Keratinocyte (primary cell): ENCODE measurements around the gene MGAT5. TPM values are rescaled to one million over a fixed set of nuclear protein-coding genes. Genes with fewer than 3 reads are reported as not detected.

Experiments used
- DNase-seq: peaks from one replicate; pipeline ENCODE4 v3.0.0-alpha.2; 2011; ENCODE audit warnings: low read depth, missing footprints, low spot score
- FAIRE-seq: peaks from 2 replicates; lab custom pipeline; 2011; peaks lifted over from hg19 to GRCh38; lab: Jason Lieb, UNC
- H2AFZ ChIP-seq: 2 replicates; pipeline ENCODE4 v1.6.0; 2012; ENCODE audit warnings: low read length, control low read depth, inconsistent platforms; ENCODE audit not compliant: control insufficient read depth
- H3K27ac ChIP-seq: 2 replicates; pipeline ENCODE4 v1.5.1; 2011; ENCODE audit warnings: low read length; ENCODE audit not compliant: control insufficient read depth, insufficient read depth
- H3K27me3 ChIP-seq: 3 replicates; pipeline ENCODE4 v1.6.0; 2011; ENCODE audit warnings: low read length; ENCODE audit not compliant: control insufficient read depth, insufficient read depth; ENCODE audit errors: extremely low read depth
- H3K36me3 ChIP-seq, 2 experiments: 2 replicates in 1 of 2; 3 replicates in 1 of 2; pipeline ENCODE4 v1.5.1; 2011; ENCODE audit warnings: low read length in 2 of 2, mild to moderate bottlenecking in 1 of 2; ENCODE audit not compliant: control insufficient read depth in 2 of 2, insufficient read depth in 2 of 2; ENCODE audit errors: extremely low read depth in 1 of 2
- H3K4me1 ChIP-seq: 3 replicates; pipeline ENCODE4 v1.5.1; 2011; ENCODE audit warnings: low read length; ENCODE audit not compliant: control insufficient read depth, insufficient read depth; ENCODE audit errors: extremely low read depth
- H3K4me2 ChIP-seq: 3 replicates; pipeline ENCODE4 v1.6.0; 2011; ENCODE audit warnings: low read depth, low read length; ENCODE audit not compliant: control insufficient read depth, insufficient read depth; ENCODE audit errors: extremely low read depth
- H3K4me3 ChIP-seq, 3 experiments: fragments of 200-600 bp in 1 of 3; sonication (generic) in 1 of 3; 2 replicates in 2 of 3; 3 replicates in 1 of 3; pipeline ENCODE4 v1.5.1; 2011 to 2016; ENCODE audit warnings: low read length in 3 of 3, mild to moderate bottlenecking in 3 of 3, control low read depth in 2 of 3, inconsistent platforms in 1 of 3, low read depth in 1 of 3, mixed read lengths in 1 of 3, mixed run types in 1 of 3, moderate library complexity in 1 of 3; ENCODE audit not compliant: control insufficient read depth in 2 of 3, insufficient read depth in 2 of 3; ENCODE audit errors: extremely low read depth in 1 of 3
- H3K79me2 ChIP-seq: 2 replicates; pipeline ENCODE4 v1.6.0; 2012; ENCODE audit warnings: low read length; ENCODE audit not compliant: control insufficient read depth, insufficient read depth
- H3K9ac ChIP-seq: 3 replicates; pipeline ENCODE4 v1.6.0; 2011; ENCODE audit warnings: low read length; ENCODE audit not compliant: control insufficient read depth, insufficient read depth; ENCODE audit errors: extremely low read depth
- H3K9me1 ChIP-seq: 3 replicates; pipeline ENCODE4 v1.6.0; 2011; ENCODE audit warnings: low read length; ENCODE audit not compliant: control insufficient read depth, insufficient read depth; ENCODE audit errors: extremely low read depth
- H3K9me3 ChIP-seq: 2 replicates; pipeline ENCODE4 v1.5.1; 2012; ENCODE audit warnings: low read depth, low read length; ENCODE audit not compliant: control insufficient read depth
- H4K20me1 ChIP-seq: 3 replicates; pipeline ENCODE4 v1.6.0; 2011; ENCODE audit warnings: low read length; ENCODE audit not compliant: control insufficient read depth, insufficient read depth; ENCODE audit errors: extremely low read depth
- EZH2 ChIP-seq: IDR thresholded peaks from one replicate; pipeline ENCODE4 v1.6.1; 2012; ENCODE audit warnings: inconsistent platforms, mild to moderate bottlenecking, low read length, moderate library complexity
- dilution Hi-C: fragments of 300-500 bp; cut with MboI; formaldehyde crosslinking; loops from one replicate; pipeline ENCODE4 v1.7.0; 2020; ENCODE audit warnings: low sequenced_read_pairs; ENCODE audit not compliant: extremely low pct_ligation_motif_present
- polyA plus RNA-seq, 5 experiments: library from polyadenylated mRNA; depleted of rRNA in 3 of 5; stranded (reverse) in 3 of 5; stranded (forward) in 1 of 5; unstranded in 1 of 5; fragments of >200 nt; gene quantifications; 1 replicate in 1 of 5; 2 replicates in 3 of 5; 3 replicates in 1 of 5; pipeline versions ENCODE4 v1.2.1 to v1.2.3, GENCODE V29; 2011 to 2012; ENCODE audit warnings: missing spikeins in 2 of 5, low read depth in 1 of 5, low replicate concordance in 1 of 5
- TF ChIP-seq, protein P1 (sequence below), 3 experiments: IDR thresholded peaks in 1 of 3; conservative IDR thresholded peaks in 1 of 3; optimal IDR thresholded peaks in 1 of 3; 2 replicates in 2 of 3; 3 replicates in 1 of 3; pipeline versions ENCODE3 to v1.5.1; 2011; ENCODE audit warnings: low read length in 3 of 3, mild to moderate bottlenecking in 3 of 3, moderate library complexity in 2 of 3, control low read depth in 1 of 3, inconsistent platforms in 1 of 3; ENCODE audit not compliant: insufficient read depth in 2 of 3; ENCODE audit errors: extremely low read depth in 1 of 3

Gene MGAT5
- polyA plus RNA-seq, 1 donor (not counting 4 experiments of a cell fraction or from before 2014, with no cell fraction given) = 23.0 TPM

DNA sequence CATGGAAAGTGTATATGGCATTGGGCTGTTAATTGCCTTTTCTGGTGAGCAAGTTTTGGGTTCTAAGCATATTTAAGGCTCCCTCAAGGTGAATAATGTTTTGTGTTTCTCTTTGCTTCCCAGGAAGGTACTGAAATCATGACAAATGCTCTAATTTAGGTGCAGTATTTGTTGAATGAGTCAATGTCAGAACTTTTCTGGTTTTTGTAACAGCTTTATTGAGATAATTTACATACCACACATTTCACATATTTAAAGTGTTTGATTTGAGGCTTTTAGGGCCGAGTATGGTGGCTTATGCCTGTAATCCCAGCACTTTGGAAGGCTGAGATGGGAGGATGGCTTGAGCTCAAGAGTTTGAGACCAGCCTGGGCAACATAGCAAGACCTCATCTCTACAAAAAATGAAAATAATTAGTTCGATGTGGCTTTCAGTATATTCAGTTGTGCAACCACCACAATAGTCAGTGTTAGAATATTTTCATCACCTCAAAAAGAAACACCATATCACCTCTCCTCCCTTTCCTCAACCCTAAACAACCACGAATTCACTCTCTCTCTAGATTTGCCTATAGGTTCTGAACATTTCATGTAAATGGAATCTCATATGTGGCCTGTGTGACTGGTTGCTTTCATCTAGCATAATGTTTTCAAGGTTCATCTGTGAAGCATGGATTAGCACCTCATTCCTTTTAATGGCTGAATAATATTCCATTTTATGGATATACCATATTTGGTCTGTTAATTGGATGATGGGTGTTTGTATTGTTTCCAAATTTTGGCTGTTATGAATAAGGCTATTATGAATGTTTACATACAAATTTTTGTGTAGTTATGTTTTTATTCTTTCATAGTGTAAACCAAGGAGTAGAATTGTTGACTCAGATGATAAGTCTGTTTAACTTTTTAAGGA lies 54.9 kb downstream of the MGAT5 start:
- Histone ChIP-seq H3K9me1 (peaks cover 3% of the 10 kb centered on the region), H3K27me3 (no peaks in the 10 kb centered on the region), H3K4me3 (no peak overlapping the region), H3K4me1 (peaks cover 9% of the 10 kb centered on the region), H3K27ac (no peak overlapping the region), H3K79me2 (no peaks in the 10 kb centered on the region), H3K4me2 (no peak overlapping the region), H3K9ac (no peak overlapping the region), H2AFZ (no peak overlapping the region), H3K9me3 (no peaks in the 10 kb centered on the region), H4K20me1 (no peaks in the 10 kb centered on the region), H3K36me3 (no peaks in the 10 kb centered on the region)
- FAIRE-seq (no peak), DNase-seq (no peak)
- TF ChIP-seq, protein P1, sequence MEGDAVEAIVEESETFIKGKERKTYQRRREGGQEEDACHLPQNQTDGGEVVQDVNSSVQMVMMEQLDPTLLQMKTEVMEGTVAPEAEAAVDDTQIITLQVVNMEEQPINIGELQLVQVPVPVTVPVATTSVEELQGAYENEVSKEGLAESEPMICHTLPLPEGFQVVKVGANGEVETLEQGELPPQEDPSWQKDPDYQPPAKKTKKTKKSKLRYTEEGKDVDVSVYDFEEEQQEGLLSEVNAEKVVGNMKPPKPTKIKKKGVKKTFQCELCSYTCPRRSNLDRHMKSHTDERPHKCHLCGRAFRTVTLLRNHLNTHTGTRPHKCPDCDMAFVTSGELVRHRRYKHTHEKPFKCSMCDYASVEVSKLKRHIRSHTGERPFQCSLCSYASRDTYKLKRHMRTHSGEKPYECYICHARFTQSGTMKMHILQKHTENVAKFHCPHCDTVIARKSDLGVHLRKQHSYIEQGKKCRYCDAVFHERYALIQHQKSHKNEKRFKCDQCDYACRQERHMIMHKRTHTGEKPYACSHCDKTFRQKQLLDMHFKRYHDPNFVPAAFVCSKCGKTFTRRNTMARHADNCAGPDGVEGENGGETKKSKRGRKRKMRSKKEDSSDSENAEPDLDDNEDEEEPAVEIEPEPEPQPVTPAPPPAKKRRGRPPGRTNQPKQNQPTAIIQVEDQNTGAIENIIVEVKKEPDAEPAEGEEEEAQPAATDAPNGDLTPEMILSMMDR (optimal IDR thresholded peaks at IDR 0.05 in 1 of 3, IDR thresholded peaks at IDR 0.05 in 1 of 3, conservative IDR thresholded peaks at IDR 0.05 in 1 of 3; ENCODE audit: extremely low read depth in 1 of 3, insufficient read depth in 2 of 3, low read length in 3 of 3) = no peak
- no peak for TF ChIP-seq EZH2
- dilution Hi-C loops = no loop called here

DNA sequence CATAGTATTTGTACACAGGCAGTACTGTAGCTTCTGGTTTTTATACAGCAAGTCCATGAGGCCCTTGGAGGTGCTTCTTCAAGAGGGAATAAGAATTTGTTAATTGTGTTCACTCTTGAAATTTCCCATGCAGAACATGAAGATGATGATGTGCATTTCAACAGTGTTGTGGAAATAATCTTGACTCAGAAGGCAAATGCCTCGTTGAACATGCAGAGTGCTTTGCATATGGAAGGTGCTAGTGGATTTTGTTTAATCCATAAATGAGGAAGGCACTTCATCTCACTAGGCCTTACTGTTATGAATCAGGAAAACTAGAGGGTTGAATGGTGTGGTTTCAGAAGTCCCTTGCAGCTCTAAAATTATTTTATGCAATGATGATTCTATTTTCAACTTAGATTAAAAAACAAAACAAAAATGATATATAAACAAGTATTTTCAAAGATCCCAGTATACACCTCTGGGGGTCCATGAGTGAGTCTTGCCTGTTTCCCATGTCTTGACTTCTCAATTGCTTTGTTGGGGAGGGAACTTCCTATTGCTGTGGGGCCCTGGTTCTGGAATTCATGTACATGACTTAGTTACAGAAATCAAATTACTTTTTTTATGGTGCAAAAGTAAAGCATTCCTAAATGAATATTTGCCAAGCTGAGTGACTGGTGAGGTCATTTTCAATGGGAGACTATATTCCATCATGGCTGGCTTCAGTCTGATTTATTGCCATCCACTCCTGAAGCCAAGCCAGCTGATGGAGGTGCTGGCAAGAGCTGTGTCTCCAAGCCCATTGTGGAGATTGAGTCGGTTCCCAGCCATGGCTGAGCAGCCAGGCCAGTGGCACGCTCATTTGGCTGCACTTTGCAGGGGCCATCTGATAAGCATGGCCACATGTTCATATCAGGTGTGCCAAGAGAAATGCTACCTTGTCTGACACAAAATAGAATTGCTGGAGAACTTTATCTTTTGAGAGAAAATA lies 56.5 kb downstream of the MGAT5 start:
- FAIRE-seq = no peak
- peaks cover 9% of the 10 kb centered on the region for H3K4me1 ChIP-seq
- no peaks in the 10 kb centered on the region for H3K27me3 ChIP-seq

More for the DNA sequence above, 56.5 kb downstream of the MGAT5 start:
- Histone ChIP-seq H4K20me1 (no peaks in the 10 kb centered on the region), H3K4me2 (no peak overlapping the region), H3K4me3 (no peak overlapping the region), H3K9me3 (no peaks in the 10 kb centered on the region), H2AFZ (no peak overlapping the region), H3K9me1 (peaks cover 3% of the 10 kb centered on the region), H3K36me3 (no peaks in the 10 kb centered on the region), H3K27ac (no peak overlapping the region), H3K9ac (no peak overlapping the region), H3K79me2 (no peaks in the 10 kb centered on the region)
- dilution Hi-C loops = no loop called here
- no peak for TF ChIP-seq EZH2
- TF ChIP-seq, protein P1 (optimal IDR thresholded peaks at IDR 0.05 in 1 of 3, IDR thresholded peaks at IDR 0.05 in 1 of 3, conservative IDR thresholded peaks at IDR 0.05 in 1 of 3; ENCODE audit: extremely low read depth in 1 of 3, insufficient read depth in 2 of 3, low read length in 3 of 3) = no peak
- no peak for DNase-seq
